ENCODE data around the gene RAB17. TPM values are rescaled to one million over a fixed set of nuclear protein-coding genes. Genes with fewer than 3 reads are reported as not detected.

The RAB17 gene
- total and polyA plus RNA-seq, 2 of the 8 experiments (the other 6 are each of a cell fraction or from before 2014, with no cell fraction given) = 42.6 to 83.4 TPM

- no peak for TF ChIP-seq HDAC2 (IDR thresholded peaks at IDR 0.05; ENCODE audit: borderline replicate concordance in 1 of 2, low read depth in 2 of 2, low read length in 2 of 2)
- TF ChIP-seq CHD1 (IDR thresholded peaks at IDR 0.05; ENCODE audit: low read depth, low read length) = no peak
- TF ChIP-seq TCF12 (IDR thresholded peaks at IDR 0.05; ENCODE audit: low read depth, low read length) = 0 out of 2 replicates have a peak, but pooled peaks have one; percentile 36
- no peak for TF ChIP-seq RBBP5 (IDR thresholded peaks at IDR 0.05; ENCODE audit: borderline replicate concordance, low read depth, low read length)
- peak; percentile 50 for TF ChIP-seq TAF7 (optimal IDR thresholded peaks at IDR 0.05; ENCODE audit: borderline replicate concordance, low read depth, low read length)
- TF ChIP-seq SP2 (IDR thresholded peaks at IDR 0.05; ENCODE audit: low read length) = no peak
- TF ChIP-seq PHF8 (conservative IDR thresholded peaks at IDR 0.05; ENCODE audit: low read depth, low read length) = no peak
- no peak for TF ChIP-seq E2F6 (IDR thresholded peaks at IDR 0.05)
- TF ChIP-seq MAX (IDR thresholded peaks at IDR 0.05) = 0 out of 2 replicates have a peak, but pooled peaks have one; percentile 50
- peak; percentile 34; the same call in 1 of the 2 replicates for TF ChIP-seq ATF3 (IDR thresholded peaks at IDR 0.05; ENCODE audit: insufficient read depth, low read depth, low read length)
- TF ChIP-seq TEAD4 (IDR thresholded peaks at IDR 0.05; ENCODE audit: low read depth, low read length) = no peak
Measured at GRCh38 chr2:237572021-237572741, 18.4 kb downstream of the RAB17 start (continued).

All from H1 (cell line).